K562 (cell line): ENCODE measurements around the gene GPR27.

Source experiments
- ARID1B ChIP-seq: fragments of 450-650 bp; IDR thresholded peaks from 2 replicates; pipeline ENCODE4 v1.6.1; 2016; ENCODE audit warnings: antibody characterized with exemption, mild to moderate bottlenecking, inconsistent platforms
- EZH2 ChIP-seq: IDR thresholded peaks from 2 replicates; pipeline ENCODE4 v1.6.1; 2012; ENCODE audit warnings: low read depth, mild to moderate bottlenecking, inconsistent platforms, low read length, borderline replicate concordance
- HNRNPL ChIP-seq: fragments of 200-400 bp; formaldehyde crosslinking; IDR thresholded peaks from 2 replicates; pipeline ENCODE4 v1.6.1; 2017; ENCODE audit warnings: low read depth, mild to moderate bottlenecking, low read length
- RNF2 ChIP-seq: sonication (generic); IDR thresholded peaks from 2 replicates; pipeline ENCODE4 v1.6.1; 2016
- TF ChIP-seq, protein P1 (sequence below), 3 experiments: IDR thresholded peaks in 2 of 3; conservative IDR thresholded peaks in 1 of 3; 2 replicates each; pipeline ENCODE4 v1.5.1; 2011 to 2012; ENCODE audit warnings: low read length in 3 of 3, mild to moderate bottlenecking in 3 of 3, control low read depth in 2 of 3, improper control_type of control experiment in 1 of 3, inconsistent platforms in 1 of 3, low read depth in 1 of 3, mixed read lengths in 1 of 3, moderate library complexity in 1 of 3; ENCODE audit not compliant: insufficient read depth in 2 of 3
- TF ChIP-seq, protein P2 (sequence below): fragments of 200-800 bp; sonication (Bioruptor generic); IDR thresholded peaks from 2 replicates; pipeline ENCODE4 v1.6.1; 2016; ENCODE audit warnings: missing genetic modification characterization, missing compliant biosample characterization

DNA sequence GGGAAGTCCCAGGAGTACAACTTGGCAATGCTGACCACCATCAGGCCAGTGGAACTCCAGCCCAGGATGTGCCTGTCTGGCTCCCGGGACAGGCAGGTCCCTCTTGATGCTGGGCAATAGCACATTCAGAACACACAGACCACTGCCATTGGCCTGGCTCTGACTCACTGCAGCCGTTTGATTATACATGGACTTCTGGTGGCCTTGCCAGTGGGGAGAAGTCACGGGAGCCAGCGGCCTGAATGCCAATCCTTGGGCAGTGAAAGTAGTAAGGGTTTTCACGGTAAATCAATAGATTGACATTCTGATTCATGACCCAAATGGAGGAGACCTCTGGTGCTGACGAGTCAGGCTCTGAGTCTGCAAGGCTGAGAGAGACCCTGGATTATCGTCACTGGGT lies 43.8 kb downstream of the GPR27 start:
- TF ChIP-seq, protein P1, sequence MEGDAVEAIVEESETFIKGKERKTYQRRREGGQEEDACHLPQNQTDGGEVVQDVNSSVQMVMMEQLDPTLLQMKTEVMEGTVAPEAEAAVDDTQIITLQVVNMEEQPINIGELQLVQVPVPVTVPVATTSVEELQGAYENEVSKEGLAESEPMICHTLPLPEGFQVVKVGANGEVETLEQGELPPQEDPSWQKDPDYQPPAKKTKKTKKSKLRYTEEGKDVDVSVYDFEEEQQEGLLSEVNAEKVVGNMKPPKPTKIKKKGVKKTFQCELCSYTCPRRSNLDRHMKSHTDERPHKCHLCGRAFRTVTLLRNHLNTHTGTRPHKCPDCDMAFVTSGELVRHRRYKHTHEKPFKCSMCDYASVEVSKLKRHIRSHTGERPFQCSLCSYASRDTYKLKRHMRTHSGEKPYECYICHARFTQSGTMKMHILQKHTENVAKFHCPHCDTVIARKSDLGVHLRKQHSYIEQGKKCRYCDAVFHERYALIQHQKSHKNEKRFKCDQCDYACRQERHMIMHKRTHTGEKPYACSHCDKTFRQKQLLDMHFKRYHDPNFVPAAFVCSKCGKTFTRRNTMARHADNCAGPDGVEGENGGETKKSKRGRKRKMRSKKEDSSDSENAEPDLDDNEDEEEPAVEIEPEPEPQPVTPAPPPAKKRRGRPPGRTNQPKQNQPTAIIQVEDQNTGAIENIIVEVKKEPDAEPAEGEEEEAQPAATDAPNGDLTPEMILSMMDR (IDR thresholded peaks at IDR 0.05 in 2 of 3, conservative IDR thresholded peaks at IDR 0.05 in 1 of 3; ENCODE audit: insufficient read depth in 2 of 3, low read depth in 1 of 3, low read length in 3 of 3), result no peak
- TF ChIP-seq HNRNPL, result no peak
- no peak for TF ChIP-seq ARID1B
- TF ChIP-seq, protein P2, sequence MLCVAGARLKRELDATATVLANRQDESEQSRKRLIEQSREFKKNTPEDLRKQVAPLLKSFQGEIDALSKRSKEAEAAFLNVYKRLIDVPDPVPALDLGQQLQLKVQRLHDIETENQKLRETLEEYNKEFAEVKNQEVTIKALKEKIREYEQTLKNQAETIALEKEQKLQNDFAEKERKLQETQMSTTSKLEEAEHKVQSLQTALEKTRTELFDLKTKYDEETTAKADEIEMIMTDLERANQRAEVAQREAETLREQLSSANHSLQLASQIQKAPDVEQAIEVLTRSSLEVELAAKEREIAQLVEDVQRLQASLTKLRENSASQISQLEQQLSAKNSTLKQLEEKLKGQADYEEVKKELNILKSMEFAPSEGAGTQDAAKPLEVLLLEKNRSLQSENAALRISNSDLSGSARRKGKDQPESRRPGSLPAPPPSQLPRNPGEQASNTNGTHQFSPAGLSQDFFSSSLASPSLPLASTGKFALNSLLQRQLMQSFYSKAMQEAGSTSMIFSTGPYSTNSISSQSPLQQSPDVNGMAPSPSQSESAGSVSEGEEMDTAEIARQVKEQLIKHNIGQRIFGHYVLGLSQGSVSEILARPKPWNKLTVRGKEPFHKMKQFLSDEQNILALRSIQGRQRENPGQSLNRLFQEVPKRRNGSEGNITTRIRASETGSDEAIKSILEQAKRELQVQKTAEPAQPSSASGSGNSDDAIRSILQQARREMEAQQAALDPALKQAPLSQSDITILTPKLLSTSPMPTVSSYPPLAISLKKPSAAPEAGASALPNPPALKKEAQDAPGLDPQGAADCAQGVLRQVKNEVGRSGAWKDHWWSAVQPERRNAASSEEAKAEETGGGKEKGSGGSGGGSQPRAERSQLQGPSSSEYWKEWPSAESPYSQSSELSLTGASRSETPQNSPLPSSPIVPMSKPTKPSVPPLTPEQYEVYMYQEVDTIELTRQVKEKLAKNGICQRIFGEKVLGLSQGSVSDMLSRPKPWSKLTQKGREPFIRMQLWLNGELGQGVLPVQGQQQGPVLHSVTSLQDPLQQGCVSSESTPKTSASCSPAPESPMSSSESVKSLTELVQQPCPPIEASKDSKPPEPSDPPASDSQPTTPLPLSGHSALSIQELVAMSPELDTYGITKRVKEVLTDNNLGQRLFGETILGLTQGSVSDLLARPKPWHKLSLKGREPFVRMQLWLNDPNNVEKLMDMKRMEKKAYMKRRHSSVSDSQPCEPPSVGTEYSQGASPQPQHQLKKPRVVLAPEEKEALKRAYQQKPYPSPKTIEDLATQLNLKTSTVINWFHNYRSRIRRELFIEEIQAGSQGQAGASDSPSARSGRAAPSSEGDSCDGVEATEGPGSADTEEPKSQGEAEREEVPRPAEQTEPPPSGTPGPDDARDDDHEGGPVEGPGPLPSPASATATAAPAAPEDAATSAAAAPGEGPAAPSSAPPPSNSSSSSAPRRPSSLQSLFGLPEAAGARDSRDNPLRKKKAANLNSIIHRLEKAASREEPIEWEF (CRISPR knock-in tag), result no peak
- no peak for TF ChIP-seq EZH2
- no peak for TF ChIP-seq RNF2
